GM12891 (cell line): ENCODE measurements around the gene ALPK3.

ENCODE experiments used
- PAX5 ChIP-seq: IDR thresholded peaks from 2 replicates; pipeline ENCODE4 v1.6.1; 2011; ENCODE audit warnings: low read length, moderate library complexity, mild to moderate bottlenecking; ENCODE audit not compliant: insufficient read depth, severe bottlenecking
- POLR2A ChIP-seq: IDR thresholded peaks from 2 replicates; pipeline ENCODE4 v1.6.1; 2011; ENCODE audit warnings: low read depth, low read length, control low read depth
- POLR2AphosphoS5 ChIP-seq: IDR thresholded peaks from 2 replicates; pipeline ENCODE4 v1.6.1; 2011; ENCODE audit warnings: low read depth, low read length, control low read depth
- SPI1 ChIP-seq: IDR thresholded peaks from 2 replicates; pipeline ENCODE4 v1.6.1; 2011; ENCODE audit warnings: low read depth, low read length, control low read depth
- TAF1 ChIP-seq: IDR thresholded peaks from 2 replicates; pipeline ENCODE4 v1.6.1; 2011; ENCODE audit warnings: low read depth, low read length, control low read depth

GRCh38 chr15:84818261-84819131 is 1.3 kb downstream of the ALPK3 start:
- TF ChIP-seq POLR2A = no peak
- no peak for TF ChIP-seq POLR2AphosphoS5
- TF ChIP-seq PAX5 = no peak
- TF ChIP-seq TAF1 = no peak
- no peak for TF ChIP-seq SPI1
